GM19468 (cell line): ENCODE results near the gene ELMO1.

Experiments used
- ATAC-seq: cut with Tn5 transposase; IDR thresholded peaks from one replicate; pipeline ENCODE4 v1.9.1; 2021; ENCODE audit warnings: mild to moderate bottlenecking, moderate library complexity, moderate number of reproducible peaks; ENCODE audit not compliant: unreplicated experiment; ENCODE audit errors: extremely low read depth

Gene ELMO1

GRCh38 chr7:37092548-37092947 lies 356.1 kb downstream of the ELMO1 start:
- no peak for ATAC-seq

DNA sequence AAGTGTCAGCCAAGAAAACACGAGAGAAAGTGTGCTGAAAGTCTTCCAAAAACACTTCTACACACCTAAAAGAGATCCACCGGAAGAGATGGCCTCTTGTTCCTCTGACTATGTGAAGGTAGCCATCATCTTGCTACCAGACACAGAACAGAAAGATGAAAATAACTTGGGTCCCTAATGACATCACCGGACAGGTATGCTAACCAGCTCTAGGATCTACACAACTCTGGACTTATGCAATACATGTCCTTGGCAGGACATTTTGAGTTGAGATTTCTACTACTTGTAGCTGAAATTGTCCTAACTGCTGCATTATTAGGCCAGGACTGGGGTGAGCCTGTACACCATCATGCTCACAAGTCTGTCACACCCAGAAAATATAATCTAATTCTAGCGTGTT lies 358.7 kb downstream of the ELMO1 start:
- ATAC-seq = no peak

DNA sequence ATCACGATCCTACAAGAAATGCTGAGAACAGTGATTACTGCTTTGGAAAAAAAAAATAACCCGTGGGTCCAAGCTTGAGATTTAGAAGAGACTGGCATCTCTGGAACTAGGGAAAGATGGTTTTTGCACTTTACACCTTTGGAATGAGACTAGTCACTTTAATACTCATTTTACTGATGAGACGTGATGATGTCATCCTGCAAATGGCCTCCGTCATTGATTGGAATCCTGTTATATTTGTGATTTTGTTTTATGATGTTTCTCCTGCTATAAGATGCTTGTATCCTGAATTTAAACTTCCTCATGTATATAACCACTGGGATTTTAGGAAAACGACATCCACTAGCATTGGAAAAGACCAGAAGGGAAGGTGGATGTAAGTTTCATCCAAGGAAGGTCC lies 363.1 kb downstream of the ELMO1 start:
- no peak for ATAC-seq

GRCh38 chr7:37084303-37084702 lies 364.4 kb downstream of the ELMO1 start:
- ATAC-seq = no peak

- no peak for ATAC-seq
Measured at GRCh38 chr7:37083311-37084096, 365.2 kb downstream of the ELMO1 start.

- ATAC-seq = no peak
Measured at GRCh38 chr7:37081436-37081835, 367.2 kb downstream of the ELMO1 start.

DNA sequence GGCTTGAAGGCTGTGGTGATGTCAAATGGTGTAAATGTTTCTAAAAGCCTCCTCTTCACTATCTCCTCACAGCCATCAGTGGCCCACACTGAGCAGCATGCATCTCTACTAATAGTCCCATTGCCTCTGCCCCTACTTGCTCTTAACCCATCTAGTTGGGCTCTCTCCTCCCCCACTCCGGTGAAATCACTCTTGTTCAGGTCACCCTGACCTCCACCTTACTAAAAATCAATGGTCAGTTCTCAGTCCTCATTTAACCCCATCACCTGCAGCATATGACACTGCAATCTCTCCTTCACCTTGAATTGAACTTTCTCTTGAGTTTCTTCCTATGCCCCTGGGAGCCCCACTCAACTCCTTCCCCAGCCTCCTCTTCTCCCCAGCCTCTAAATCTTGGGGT lies 369.2 kb downstream of the ELMO1 start:
- no peak for ATAC-seq

GRCh38 chr7:37076668-37077067 lies 372.0 kb downstream of the ELMO1 start:
- no peak for ATAC-seq

DNA sequence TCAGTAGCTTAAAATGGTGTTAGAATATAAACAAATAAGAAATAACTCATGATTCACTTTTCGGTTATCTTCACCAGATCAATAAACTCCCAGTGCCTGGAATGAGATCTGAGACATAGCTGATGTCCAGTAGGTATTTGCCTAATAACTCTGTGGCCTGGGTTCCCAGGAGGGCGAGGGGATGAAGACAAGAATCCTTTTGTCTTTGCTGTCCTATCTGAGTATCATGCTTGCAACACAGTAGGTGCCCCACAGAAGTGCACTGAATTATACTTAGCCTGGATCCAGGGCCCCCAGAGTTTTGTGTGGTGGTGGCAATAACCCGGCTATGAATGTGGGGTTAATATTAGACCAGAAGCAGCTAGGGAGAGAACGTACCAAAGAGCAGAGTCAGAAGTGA lies 374.3 kb downstream of the ELMO1 start:
- ATAC-seq = no peak

GRCh38 chr7:37071124-37071523 lies 377.5 kb downstream of the ELMO1 start:
- ATAC-seq = no peak

- ATAC-seq = no peak
Measured at GRCh38 chr7:37070471-37070870, 378.2 kb downstream of the ELMO1 start.

DNA sequence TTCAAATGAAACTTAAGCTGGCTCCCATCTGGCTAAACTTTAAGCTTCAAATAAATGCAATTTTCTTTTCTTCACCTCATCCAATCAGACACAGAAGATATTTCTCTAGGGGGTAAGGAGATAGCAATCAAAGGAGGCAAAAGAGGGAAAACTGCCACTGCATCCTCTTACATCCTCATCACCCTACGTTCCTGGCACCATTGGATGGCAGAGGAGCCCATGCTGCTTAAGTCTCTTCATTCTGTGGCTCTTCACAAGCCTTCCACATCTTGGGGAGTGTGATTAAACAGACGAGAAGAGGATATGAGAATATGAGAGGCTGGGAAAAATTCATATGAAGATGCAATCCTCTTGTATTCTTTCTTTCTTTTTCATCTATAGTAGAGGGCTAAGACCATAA lies 378.6 kb downstream of the ELMO1 start:
- no peak for ATAC-seq

- ATAC-seq = no peak
Measured at GRCh38 chr7:37069336-37069735, 379.3 kb downstream of the ELMO1 start.

- no peak for ATAC-seq
Measured at GRCh38 chr7:37068902-37069301, 379.8 kb downstream of the ELMO1 start.

GRCh38 chr7:37068038-37068437 lies 380.6 kb downstream of the ELMO1 start:
- no peak for ATAC-seq

DNA sequence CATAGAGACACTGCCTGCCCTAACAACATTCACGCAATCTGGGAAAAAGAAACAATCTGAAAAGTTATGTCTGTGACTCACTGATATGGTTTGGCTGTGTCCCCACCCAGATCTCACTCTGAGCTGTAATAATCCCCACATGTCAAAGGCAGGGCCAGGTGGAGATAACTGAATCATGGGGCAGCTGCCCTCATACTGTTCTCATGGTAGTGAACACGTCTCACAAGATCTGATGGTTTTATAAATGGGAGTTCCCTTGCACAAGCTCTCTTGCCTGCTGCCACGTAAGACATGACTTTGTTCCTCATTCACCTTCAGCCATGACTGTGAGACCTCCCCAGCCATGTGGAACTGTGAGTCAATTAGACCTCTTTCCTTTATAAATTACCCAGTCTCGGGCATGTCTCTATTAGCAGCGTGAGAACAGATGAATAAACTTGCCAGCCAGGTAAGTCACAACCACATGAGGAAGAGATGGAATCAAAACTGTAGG lies 382.8 kb downstream of the ELMO1 start:
- ATAC-seq = peak; percentile 14

DNA sequence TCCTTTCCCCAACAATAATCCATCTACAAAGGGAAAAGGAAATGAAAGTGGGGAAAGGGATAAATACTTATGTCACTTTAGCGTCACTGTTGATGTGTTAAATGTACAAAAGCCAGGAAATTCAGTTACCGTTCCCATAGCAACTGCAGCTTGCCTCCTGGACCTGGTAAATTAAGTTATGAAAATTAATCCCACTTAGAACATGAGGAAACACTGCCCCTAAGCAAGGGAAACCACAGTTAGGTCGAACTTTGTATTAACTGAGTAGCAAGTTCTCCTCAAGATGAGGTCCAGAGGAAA lies 386.2 kb downstream of the ELMO1 start:
- no peak for ATAC-seq

GRCh38 chr7:37061849-37062559 lies 386.7 kb downstream of the ELMO1 start:
- ATAC-seq = no peak

DNA sequence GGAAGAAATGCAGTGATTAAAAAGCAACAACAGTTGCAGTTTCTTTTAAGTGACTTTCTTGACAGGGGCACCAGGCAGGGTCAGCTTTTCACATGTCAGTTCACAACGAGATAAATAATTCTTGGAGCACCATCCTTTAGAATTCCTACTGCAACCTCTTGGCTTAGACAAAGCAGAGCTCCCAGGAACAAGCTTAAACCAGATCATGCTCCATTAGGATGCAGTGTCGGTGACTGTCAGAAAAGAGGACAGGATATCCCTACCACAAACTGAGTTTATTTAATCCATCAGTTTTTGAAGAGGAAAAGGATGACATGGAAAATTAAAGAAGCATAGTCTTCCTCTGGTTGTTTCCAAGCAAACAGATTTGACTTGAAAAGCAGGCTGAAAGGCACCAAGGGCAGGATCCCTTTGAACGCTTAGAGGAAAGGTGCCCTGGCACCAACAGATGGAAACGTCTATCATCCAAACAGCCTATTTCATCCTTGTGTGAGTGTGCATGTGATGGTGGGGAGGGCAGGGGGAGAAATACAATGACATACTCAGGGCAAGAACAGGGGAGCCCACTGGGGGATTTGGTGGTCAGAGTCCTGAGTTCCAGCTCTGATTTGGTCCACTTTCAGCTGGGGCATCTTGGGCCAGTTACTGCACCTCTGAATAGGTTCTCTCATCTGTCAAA lies 392.3 kb downstream of the ELMO1 start:
- ATAC-seq = no peak

- no peak for ATAC-seq
Measured at GRCh38 chr7:37054624-37055241, 393.9 kb downstream of the ELMO1 start.

DNA sequence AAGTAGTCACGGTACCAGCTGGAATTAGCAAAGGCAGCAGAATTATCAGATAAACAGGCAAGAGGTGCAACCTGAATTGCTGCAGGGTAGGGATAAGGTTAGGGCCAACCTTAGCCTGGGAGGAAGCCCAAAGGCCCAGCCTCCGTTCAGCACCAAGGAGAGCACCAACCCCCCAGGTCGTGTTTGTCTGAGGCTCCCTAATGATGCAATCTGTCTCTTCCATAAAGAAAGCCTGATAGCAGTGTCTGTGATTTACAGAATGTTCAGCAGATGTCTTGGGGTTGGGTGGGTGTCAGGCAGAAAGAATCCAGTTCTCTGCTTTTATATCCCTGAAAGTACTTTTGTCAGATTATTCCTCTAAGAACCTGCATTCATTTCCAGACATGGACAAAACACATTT lies 396.0 kb downstream of the ELMO1 start:
- ATAC-seq = no peak
